Mesenchymal stem cell (in vitro differentiated cells and primary cell): ENCODE results near the gene FAM131A.
A peak's percentile ranks its signal among the peaks of the same experiment; 100 is the strongest.
"Not testable (repeated sequence)": the region's sequence is repeated elsewhere in the genome, so short reads cannot be mapped to it uniquely, and the experiment has no call there.

ENCODE experiments used
- DNase-seq: peaks from one replicate; pipeline ENCODE4 v3.0.0-alpha.2; 2013
- H2AFZ ChIP-seq: one replicate; pipeline ENCODE4 v1.6.1; 2013; ENCODE audit warnings: low read depth, mild to moderate bottlenecking, control low read depth, inconsistent platforms, low read length, moderate library complexity
- H2AK5ac ChIP-seq: 2 replicates; pipeline ENCODE4 v1.6.1; 2013; ENCODE audit warnings: low read length, moderate library complexity, mild to moderate bottlenecking, inconsistent platforms; ENCODE audit not compliant: severe bottlenecking
- H2BK120ac ChIP-seq: one replicate; pipeline ENCODE4 v1.6.1; 2013; ENCODE audit warnings: low read depth, mild to moderate bottlenecking, inconsistent platforms, low read length, moderate library complexity
- H2BK12ac ChIP-seq, 2 experiments: one replicate each; pipeline ENCODE4 v1.6.1; 2013; ENCODE audit warnings: inconsistent platforms in 2 of 2, low read length in 2 of 2, mild to moderate bottlenecking in 2 of 2, moderate library complexity in 2 of 2, control low read depth in 1 of 2
- H2BK15ac ChIP-seq: one replicate; pipeline ENCODE4 v1.6.1; 2013; ENCODE audit warnings: mild to moderate bottlenecking, low read depth, inconsistent platforms; ENCODE audit not compliant: poor library complexity, severe bottlenecking
- H2BK5ac ChIP-seq: 2 replicates; pipeline ENCODE4 v1.6.1; 2013; ENCODE audit warnings: low read depth, mild to moderate bottlenecking, low read length, control low read depth, inconsistent platforms; ENCODE audit not compliant: poor library complexity, severe bottlenecking
- H3K14ac ChIP-seq, 2 experiments: one replicate each; pipeline ENCODE4 v1.6.1; 2013; ENCODE audit warnings: inconsistent platforms in 2 of 2, low read length in 2 of 2, control low read depth in 1 of 2, mild to moderate bottlenecking in 1 of 2, moderate library complexity in 1 of 2
- H3K18ac ChIP-seq, 2 experiments: one replicate each; pipeline ENCODE4 v1.6.1; 2013; ENCODE audit warnings: inconsistent platforms in 2 of 2, low read length in 2 of 2, control low read depth in 1 of 2, low read depth in 1 of 2, mild to moderate bottlenecking in 1 of 2
- H3K23ac ChIP-seq, 2 experiments: one replicate each; pipeline ENCODE4 v1.6.1; 2013; ENCODE audit warnings: inconsistent platforms in 2 of 2, low read length in 2 of 2, mild to moderate bottlenecking in 2 of 2, moderate library complexity in 2 of 2, control low read depth in 1 of 2
- H3K27ac ChIP-seq: 2 replicates; pipeline ENCODE4 v1.5.1; 2013; ENCODE audit warnings: mild to moderate bottlenecking, moderate library complexity, low read length, control low read depth, inconsistent platforms; ENCODE audit not compliant: poor library complexity, severe bottlenecking
- H3K27me3 ChIP-seq, 2 experiments: 2 replicates each; pipeline versions ENCODE4 v1.6.1 to v1.7.0; 2013; ENCODE audit warnings: low read length in 2 of 2, mild to moderate bottlenecking in 2 of 2, moderate library complexity in 2 of 2, control low read depth in 1 of 2, inconsistent platforms in 1 of 2; ENCODE audit not compliant: control insufficient read depth in 1 of 2, insufficient read depth in 1 of 2
- H3K36me3 ChIP-seq, 2 experiments: 2 replicates each; pipeline versions ENCODE4 v1.6.1 to v1.7.0; 2013; ENCODE audit warnings: low read length in 2 of 2, control low read depth in 1 of 2, inconsistent platforms in 1 of 2, low read depth in 1 of 2, mild to moderate bottlenecking in 1 of 2; ENCODE audit not compliant: insufficient read depth in 2 of 2, control insufficient read depth in 1 of 2
- H3K4ac ChIP-seq, 2 experiments: one replicate each; pipeline ENCODE4 v1.6.1; 2013; ENCODE audit warnings: inconsistent platforms in 2 of 2, low read length in 2 of 2, mild to moderate bottlenecking in 2 of 2, moderate library complexity in 2 of 2, control low read depth in 1 of 2, low read depth in 1 of 2
- H3K4me1 ChIP-seq: 2 replicates; pipeline ENCODE4 v1.6.1; 2013; ENCODE audit warnings: low read depth, low read length, control low read depth; ENCODE audit not compliant: control insufficient read depth, insufficient read depth
- H3K4me2 ChIP-seq: 2 replicates; pipeline ENCODE4 v1.6.1; 2013; ENCODE audit warnings: low read length, mild to moderate bottlenecking, inconsistent platforms; ENCODE audit not compliant: poor library complexity, severe bottlenecking
- H3K4me3 ChIP-seq, 2 experiments: 2 replicates each; pipeline versions ENCODE4 v1.5.1 to v1.7.0; 2013; ENCODE audit warnings: low read length in 2 of 2, mild to moderate bottlenecking in 2 of 2, control low read depth in 1 of 2, low read depth in 1 of 2; ENCODE audit not compliant: insufficient read depth in 1 of 2
- H3K79me1 ChIP-seq: replicated peaks from 2 replicates; pipeline ENCODE4 v1.6.1; 2013; ENCODE audit warnings: mild to moderate bottlenecking, control low read depth, low read length, inconsistent platforms; ENCODE audit not compliant: poor library complexity, severe bottlenecking
- H3K9ac ChIP-seq: 2 replicates; pipeline ENCODE4 v1.7.0; 2013; ENCODE audit warnings: mild to moderate bottlenecking, low read length, moderate library complexity
- H3K9me3 ChIP-seq: 2 replicates; pipeline ENCODE4 v1.7.0; 2013; ENCODE audit warnings: mild to moderate bottlenecking, low read length; ENCODE audit not compliant: control insufficient read depth
- H4K8ac ChIP-seq: one replicate; pipeline ENCODE4 v1.6.1; 2013; ENCODE audit warnings: inconsistent platforms, mild to moderate bottlenecking, low read length, moderate library complexity
- H4K91ac ChIP-seq: one replicate; pipeline ENCODE4 v1.6.1; 2013; ENCODE audit warnings: mild to moderate bottlenecking, low read length, inconsistent platforms
- WGBS: methylation state at CpG from one replicate; pipeline ENCODE4 v1.1.7; 2013; ENCODE audit warnings: mixed read lengths; 5-methylcytosine and 5-hydroxymethylcytosine counted together

Gene FAM131A

GRCh38 chr3:184339451-184340135 lies 2.2 kb downstream of the FAM131A start:
- H3K9me3 ChIP-seq, H3K27ac ChIP-seq, H3K4ac ChIP-seq, H2BK12ac ChIP-seq, H4K91ac ChIP-seq, H4K8ac ChIP-seq, H3K18ac ChIP-seq, H2AFZ ChIP-seq, H3K27me3 ChIP-seq, H3K4me2 ChIP-seq, H2BK120ac ChIP-seq, H3K14ac ChIP-seq, H3K23ac ChIP-seq, H2BK15ac ChIP-seq, H2BK5ac ChIP-seq, H2AK5ac ChIP-seq: not testable (repeated sequence)
- Histone ChIP-seq H3K79me1 (peaks cover 26% of the 10 kb centered on the region), H3K4me1 (peaks cover 52% of the 10 kb centered on the region), H3K4me3 (peak overlapping the region in 1 of 2 experiments; percentile 86), H3K9ac (peak overlapping the region; percentile 90), H3K36me3 (peaks cover 36 to 39% of the 10 kb centered on the region in 2 experiments)
- WGBS = 92% methylated on average over 19 of the region's 19 CpGs
- DNase-seq = peak; percentile 65

- Histone ChIP-seq H2BK5ac (no peak overlapping the region), H2BK12ac (no peak overlapping the region), H3K14ac (no peak overlapping the region), H3K18ac (no peak overlapping the region), H4K8ac (no peak overlapping the region), H3K4ac (no peak overlapping the region), H3K27me3 (no peaks in the 10 kb centered on the region), H3K4me1 (peaks cover 55% of the 10 kb centered on the region), H2BK15ac (no peak overlapping the region), H3K79me1 (peaks cover 28% of the 10 kb centered on the region), H3K36me3 (peaks cover 38 to 40% of the 10 kb centered on the region in 2 experiments), H3K4me3 (no peak overlapping the region), H3K9me3 (no peaks in the 10 kb centered on the region), H2BK120ac (no peak overlapping the region), H3K9ac (no peak overlapping the region), H4K91ac (no peak overlapping the region), H3K23ac (no peak overlapping the region), H3K4me2 (no peak overlapping the region), H3K27ac (no peak overlapping the region), H2AFZ (no peak overlapping the region), H2AK5ac (no peak overlapping the region)
- no peak for DNase-seq
- WGBS = 90% methylated on average over 7 of the region's 7 CpGs
These were observed 4.5 kb downstream of the FAM131A start for GRCh38 chr3:184341925-184342324.

GRCh38 chr3:184343200-184343876 lies 5.9 kb downstream of the FAM131A start:
- no peak overlapping the region for H2AFZ ChIP-seq
- peaks cover 55% of the 10 kb centered on the region for H3K4me1 ChIP-seq
- 91% methylated on average over 5 of the region's 5 CpGs for WGBS
- H3K36me3 ChIP-seq = peaks cover 40 to 42% of the 10 kb centered on the region in 2 experiments
- H2BK5ac ChIP-seq = no peak overlapping the region
- no peak overlapping the region for H3K4me3 ChIP-seq
- H2BK120ac ChIP-seq = no peak overlapping the region
- H3K4ac ChIP-seq = no peak overlapping the region
- peaks cover 22% of the 10 kb centered on the region for H3K79me1 ChIP-seq
- H3K4me2 ChIP-seq = no peak overlapping the region
- no peak overlapping the region for H3K23ac ChIP-seq
- H3K9me3 ChIP-seq = no peaks in the 10 kb centered on the region
- H3K9ac ChIP-seq = no peak overlapping the region
- no peak overlapping the region for H2BK15ac ChIP-seq
- H4K8ac ChIP-seq = no peak overlapping the region
- H3K18ac ChIP-seq = no peak overlapping the region
- peak overlapping the region; percentile 46 for H3K27ac ChIP-seq
- H3K14ac ChIP-seq = peak overlapping the region in 1 of 2 experiments; percentile 63
- no peak overlapping the region for H2AK5ac ChIP-seq
- no peaks in the 10 kb centered on the region for H3K27me3 ChIP-seq
- no peak overlapping the region for H4K91ac ChIP-seq
- no peak for DNase-seq
- H2BK12ac ChIP-seq = no peak overlapping the region

GRCh38 chr3:184344579-184345316 lies 7.3 kb downstream of the FAM131A start:
- Histone ChIP-seq H3K14ac (no peak overlapping the region), H2AK5ac (peak overlapping the region; percentile 89), H3K27me3 (no peaks in the 10 kb centered on the region), H3K4ac (no peak overlapping the region), H4K91ac (no peak overlapping the region), H3K9ac (no peak overlapping the region), H3K4me1 (peaks cover 54% of the 10 kb centered on the region), H2BK12ac (no peak overlapping the region), H2BK120ac (no peak overlapping the region), H2AFZ (no peak overlapping the region), H4K8ac (no peak overlapping the region), H3K18ac (peak overlapping the region in 1 of 2 experiments; percentile 46), H3K79me1 (peaks cover 12% of the 10 kb centered on the region), H2BK15ac (no peak overlapping the region), H3K9me3 (no peaks in the 10 kb centered on the region), H3K36me3 (peaks cover 37 to 42% of the 10 kb centered on the region in 2 experiments), H3K4me2 (no peak overlapping the region), H3K4me3 (no peak overlapping the region), H3K27ac (no peak overlapping the region), H2BK5ac (no peak overlapping the region), H3K23ac (no peak overlapping the region)
- no peak for DNase-seq
- WGBS = 92% methylated on average over 20 of the region's 24 CpGs
